ENCODE measurements around the gene KCTD5.

KCTD5 gene

DNA sequence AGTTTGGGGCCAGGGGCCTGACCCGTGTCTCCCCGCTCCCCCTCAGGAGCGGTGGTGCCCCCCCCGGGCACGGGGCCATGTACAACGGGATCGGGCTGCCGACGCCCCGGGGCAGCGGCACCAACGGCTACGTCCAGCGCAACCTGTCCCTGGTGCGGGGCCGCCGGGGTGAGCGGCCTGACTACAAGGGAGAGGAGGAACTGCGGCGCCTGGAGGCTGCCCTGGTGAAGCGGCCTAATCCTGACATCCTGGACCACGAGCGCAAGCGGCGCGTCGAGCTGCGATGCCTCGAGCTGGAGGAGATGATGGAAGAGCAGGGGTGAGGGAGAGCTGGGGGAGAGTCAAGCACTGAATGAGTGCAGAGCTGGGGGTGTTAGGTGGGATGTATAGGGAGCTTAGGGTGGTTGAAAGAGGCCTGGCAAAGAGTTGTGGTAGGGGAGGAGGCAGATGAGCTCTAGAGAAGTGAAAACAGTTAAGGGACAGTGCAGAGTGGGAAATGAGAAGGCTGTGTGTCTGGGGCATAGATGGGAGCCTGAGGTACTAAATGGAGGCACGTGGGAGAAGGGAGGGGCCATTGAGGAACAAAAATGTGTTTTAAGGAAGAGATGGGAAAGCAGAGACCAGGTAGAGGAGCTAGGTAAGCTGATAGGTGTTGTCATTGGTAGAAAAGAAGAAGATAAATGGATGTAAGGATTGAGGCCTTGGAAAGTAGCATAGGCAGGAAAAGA is 74.1 kb downstream of the KCTD5 start:
- ChIA-PET POLR2A (interaction anchor here (0.7 to 1.8 kb wide), 3 partner anchors 12 to 153 kb away, joined by 3 to 4 read pairs (median 4); no protein-coding TSS in a partner anchor), CTCF (interaction anchor here (0.6 kb wide), 1 partner anchor 104 kb away, joined by 4 read pairs; no protein-coding TSS in a partner anchor)
- H3K36me3 ChIP-seq (ENCODE audit: control insufficient read depth in 2 of 2, insufficient read depth in 1 of 2, low read length in 2 of 2): peaks cover 51 to 80% of the 10 kb centered on the region in 2 experiments
- H3K4me3 ChIP-seq (ENCODE audit: low read depth, low read length): no peak overlapping the region
- peaks cover 5% of the 10 kb centered on the region for H3K4me1 ChIP-seq (ENCODE audit: control insufficient read depth, insufficient read depth, low read length)
- H3K27ac ChIP-seq (ENCODE audit: extremely low read depth, low read depth, low read length): 0 out of 2 replicates have a peak overlapping the region, but pooled peaks have one; percentile 2
- TF ChIP-seq PRDM1 (tag by site-specific recombination; IDR thresholded peaks at IDR 0.05) (peak; percentile 69), ZNF837 (tag by site-specific recombination; IDR thresholded peaks at IDR 0.05) (no peak), ZFHX2 (tag by site-specific recombination; conservative IDR thresholded peaks at IDR 0.05) (peak; percentile 37; the same call in 1 of the 2 replicates), ZFP3 (tag by site-specific recombination; IDR thresholded peaks at IDR 0.05; ENCODE audit: low read depth) (no peak), EGR2 (tag by site-specific recombination; IDR thresholded peaks at IDR 0.05; ENCODE audit: low read depth) (peak; percentile 37; the same call in 1 of the 2 replicates)
- TF ChIP-seq, protein P1, sequence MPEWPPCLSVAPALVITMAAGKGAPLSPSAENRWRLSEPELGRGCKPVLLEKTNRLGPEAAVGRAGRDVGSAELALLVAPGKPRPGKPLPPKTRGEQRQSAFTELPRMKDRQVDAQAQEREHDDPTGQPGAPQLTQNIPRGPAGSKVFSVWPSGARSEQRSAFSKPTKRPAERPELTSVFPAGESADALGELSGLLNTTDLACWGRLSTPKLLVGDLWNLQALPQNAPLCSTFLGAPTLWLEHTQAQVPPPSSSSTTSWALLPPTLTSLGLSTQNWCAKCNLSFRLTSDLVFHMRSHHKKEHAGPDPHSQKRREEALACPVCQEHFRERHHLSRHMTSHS (tag by site-specific recombination; IDR thresholded peaks at IDR 0.05): 0 out of 2 replicates have a peak, but pooled peaks have one; percentile 34
- H3K9me3 ChIP-seq (ENCODE audit: control insufficient read depth, insufficient read depth, low read depth, low read length): no peaks in the 10 kb centered on the region

DNA sequence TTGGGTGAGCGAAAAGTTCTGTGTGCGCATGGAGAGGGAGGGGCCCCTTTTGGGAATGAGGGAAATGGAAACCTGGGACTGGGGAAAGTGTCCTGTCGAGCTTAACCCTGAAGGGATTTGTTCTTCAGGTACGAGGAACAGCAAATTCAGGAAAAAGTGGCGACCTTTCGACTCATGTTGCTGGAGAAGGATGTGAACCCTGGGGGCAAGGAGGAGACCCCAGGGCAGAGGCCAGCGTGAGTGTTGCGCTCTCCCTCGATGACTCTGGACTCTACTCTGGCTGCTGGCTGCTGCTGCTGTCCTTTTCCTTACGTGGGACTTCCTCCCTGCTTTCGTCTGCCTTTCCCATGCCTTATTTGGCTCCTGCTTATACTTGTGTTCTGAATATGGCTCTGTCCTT is 75.0 kb downstream of the KCTD5 start:
- CTCF ChIA-PET: interaction anchor here (0.7 kb wide), 1 partner anchor 47 kb away, joined by 5 read pairs; no protein-coding TSS in a partner anchor
- 0 out of 2 replicates have a peak, but pooled peaks have one; percentile 18 for TF ChIP-seq PRDM1 (tag by site-specific recombination; IDR thresholded peaks at IDR 0.05)
- TF ChIP-seq, protein P2, sequence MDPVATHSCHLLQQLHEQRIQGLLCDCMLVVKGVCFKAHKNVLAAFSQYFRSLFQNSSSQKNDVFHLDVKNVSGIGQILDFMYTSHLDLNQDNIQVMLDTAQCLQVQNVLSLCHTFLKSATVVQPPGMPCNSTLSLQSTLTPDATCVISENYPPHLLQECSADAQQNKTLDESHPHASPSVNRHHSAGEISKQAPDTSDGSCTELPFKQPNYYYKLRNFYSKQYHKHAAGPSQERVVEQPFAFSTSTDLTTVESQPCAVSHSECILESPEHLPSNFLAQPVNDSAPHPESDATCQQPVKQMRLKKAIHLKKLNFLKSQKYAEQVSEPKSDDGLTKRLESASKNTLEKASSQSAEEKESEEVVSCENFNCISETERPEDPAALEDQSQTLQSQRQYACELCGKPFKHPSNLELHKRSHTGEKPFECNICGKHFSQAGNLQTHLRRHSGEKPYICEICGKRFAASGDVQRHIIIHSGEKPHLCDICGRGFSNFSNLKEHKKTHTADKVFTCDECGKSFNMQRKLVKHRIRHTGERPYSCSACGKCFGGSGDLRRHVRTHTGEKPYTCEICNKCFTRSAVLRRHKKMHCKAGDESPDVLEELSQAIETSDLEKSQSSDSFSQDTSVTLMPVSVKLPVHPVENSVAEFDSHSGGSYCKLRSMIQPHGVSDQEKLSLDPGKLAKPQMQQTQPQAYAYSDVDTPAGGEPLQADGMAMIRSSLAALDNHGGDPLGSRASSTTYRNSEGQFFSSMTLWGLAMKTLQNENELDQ (tag by site-specific recombination; IDR thresholded peaks at IDR 0.05; ENCODE audit: low read depth): no peak

More for the DNA sequence above, 75.0 kb downstream of the KCTD5 start:
- Histone ChIP-seq H3K4me1 (ENCODE audit: control insufficient read depth, insufficient read depth, low read length) (peaks cover 5% of the 10 kb centered on the region), H3K4me3 (ENCODE audit: low read depth, low read length) (no peak overlapping the region), H3K36me3 (ENCODE audit: control insufficient read depth in 2 of 2, insufficient read depth in 1 of 2, low read length in 2 of 2) (peaks cover 57 to 89% of the 10 kb centered on the region in 2 experiments), H3K9me3 (ENCODE audit: control insufficient read depth, insufficient read depth, low read depth, low read length) (no peaks in the 10 kb centered on the region), H3K27ac (ENCODE audit: extremely low read depth, low read depth, low read length) (no peak overlapping the region)
- POLR2A ChIA-PET: interaction anchor here (0.9 to 1.8 kb wide), 2 partner anchors 11 to 14 kb away, joined by 4 read pairs; no protein-coding TSS in a partner anchor
